Panc1 (cell line): ENCODE measurements around the gene OLIG3. TPM values are rescaled to one million over a fixed set of nuclear protein-coding genes. Genes with fewer than 3 reads are reported as not detected.

Experiments used
- ATAC-seq: fragments of 200-7000 bp; cut with Tn5 transposase; 2 replicates; pipeline ENCODE4 v1.9.1; 2020; ENCODE audit warnings: mild to moderate bottlenecking, moderate library complexity
- BruUV-seq: library from RNA; stranded (reverse); fragments of 400-500 nt; replicated peaks from 2 replicates; lab custom pipeline; 2021; lab: Mats Ljungman, UMichigan
- CTCF ChIA-PET: fragments of 300-600 bp; sonication (Branson Sonifier 250); formaldehyde crosslinking; loops from one replicate; lab custom pipeline; 2022; ENCODE audit warnings: antibody characterized with exemption; lab: Charles Lee
- POLR2A ChIA-PET: fragments of 300-600 bp; sonication (Branson Sonifier 250); formaldehyde crosslinking; loops from one replicate; lab custom pipeline; 2022; ENCODE audit warnings: antibody characterized with exemption; lab: Charles Lee
- DNase-seq: peaks from one replicate; pipeline ENCODE4 v3.0.0-alpha.2; 2010; ENCODE audit warnings: low read depth, low spot score
- H3K27ac ChIP-seq: 2 replicates; pipeline ENCODE4 v1.5.1; 2011; ENCODE audit warnings: mild to moderate bottlenecking, low read length, inconsistent platforms
- H3K27me3 ChIP-seq: fragments of 200-500 bp; sonication (Bioruptor generic); 2 replicates; pipeline ENCODE4 v1.6.0; 2014; ENCODE audit warnings: low read length, inconsistent platforms; ENCODE audit not compliant: control insufficient read depth, insufficient read depth
- H3K36me3 ChIP-seq: fragments of 200-500 bp; sonication (Bioruptor generic); 2 replicates; pipeline ENCODE4 v1.5.1; 2014; ENCODE audit warnings: inconsistent platforms, mild to moderate bottlenecking, low read length, moderate library complexity; ENCODE audit not compliant: control insufficient read depth, insufficient read depth
- H3K4me1 ChIP-seq: 2 replicates; pipeline ENCODE4 v1.5.1; 2011; ENCODE audit warnings: inconsistent platforms, mild to moderate bottlenecking, low read length, moderate library complexity; ENCODE audit not compliant: control insufficient read depth, insufficient read depth
- H3K4me3 ChIP-seq, 2 experiments: 2 replicates each; pipeline ENCODE4 v1.5.1; 2011 to 2012; ENCODE audit warnings: low read depth in 2 of 2, low read length in 2 of 2, mild to moderate bottlenecking in 2 of 2, inconsistent platforms in 1 of 2, moderate library complexity in 1 of 2
- H3K9me3 ChIP-seq: fragments of 200-500 bp; sonication (Bioruptor generic); 2 replicates; pipeline ENCODE4 v1.5.1; 2014; ENCODE audit warnings: low read depth, mild to moderate bottlenecking, inconsistent platforms, low read length, moderate library complexity; ENCODE audit not compliant: control insufficient read depth, insufficient read depth
- POLR2AphosphoS5 ChIP-seq: IDR thresholded peaks from 2 replicates; pipeline ENCODE4 v1.6.1; 2012; ENCODE audit warnings: mild to moderate bottlenecking, low read depth, low read length, moderate library complexity
- SIN3A ChIP-seq: IDR thresholded peaks from 2 replicates; pipeline ENCODE4 v1.6.1; 2012; ENCODE audit warnings: low read depth, mild to moderate bottlenecking, low read length, moderate library complexity, borderline replicate concordance; ENCODE audit not compliant: insufficient read depth
- TCF7L2 ChIP-seq: IDR thresholded peaks from 2 replicates; pipeline ENCODE4 v1.6.1; 2011; ENCODE audit warnings: mild to moderate bottlenecking, low read depth, low read length, inconsistent platforms
- in situ Hi-C: cut with HindIII; loops from 2 replicates; pipeline ENCODE4 v1.10.0; 2016; ENCODE audit warnings: low sequenced_read_pairs, low pct_unique_long_range_greater_than_20kb
- intact Hi-C: fragments of 100-400 bp; cut with micrococcal nuclease; formaldehyde crosslinking; loops from one replicate; pipeline ENCODE4 v1.10.0; 2022; ENCODE audit not compliant: unreplicated experiment
- total RNA-seq: library from RNA; stranded (reverse); gene quantifications from one replicate; pipeline ENCODE4 v1.2.1, GENCODE V29; 2021; ENCODE audit not compliant: unreplicated experiment
- TF ChIP-seq, protein P1 (sequence below): fragments of 450-650 bp; IDR thresholded peaks from 2 replicates; pipeline ENCODE4 v1.5.1; 2017; ENCODE audit warnings: mild to moderate bottlenecking
- TF ChIP-seq, protein P2 (sequence below), 2 experiments: IDR thresholded peaks; 2 replicates each; pipeline ENCODE4 v1.6.1; 2011 to 2012; ENCODE audit warnings: low read depth in 2 of 2, control low read depth in 1 of 2, low read length in 1 of 2, mild to moderate bottlenecking in 1 of 2, moderate library complexity in 1 of 2; ENCODE audit not compliant: insufficient read depth in 1 of 2

OLIG3 gene
- total RNA-seq, 1 experiment from 2014 or later: not detected

DNA sequence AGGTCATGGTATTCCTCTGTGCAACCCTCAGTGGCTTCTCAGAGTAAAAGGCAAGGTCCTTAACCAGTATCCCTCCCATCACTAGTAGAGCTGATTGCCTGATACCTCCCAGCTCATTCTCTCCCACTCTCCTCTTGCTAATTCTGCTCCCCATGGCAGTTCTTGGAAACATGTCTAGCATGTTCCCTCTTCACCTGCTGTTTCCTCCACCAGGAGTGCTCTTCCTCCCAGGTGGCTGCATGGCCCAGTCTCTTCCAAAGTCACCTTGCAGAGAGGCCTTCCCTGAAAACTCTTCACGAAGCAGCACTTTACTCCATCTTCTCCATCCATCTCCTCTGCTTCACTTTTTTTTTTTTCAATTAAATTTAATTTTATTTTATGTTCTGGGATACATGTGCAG lies 36.2 kb upstream of the OLIG3 start:
- DNase-seq (no peak), ATAC-seq (no peak)
- Histone ChIP-seq H3K27me3 (peaks cover 5% of the 10 kb centered on the region; the same call in 1 of the 2 replicates), H3K4me3 (no peak overlapping the region), H3K27ac (no peak overlapping the region), H3K4me1 (no peaks in the 10 kb centered on the region), H3K9me3 (no peaks in the 10 kb centered on the region), H3K36me3 (no peaks in the 10 kb centered on the region; the same call in 1 of the 2 replicates)
- in situ Hi-C loops (no loop called here), intact Hi-C loops (no loop called here)
- no TSS peak for BruUV-seq
- CTCF ChIA-PET: no interaction called here
- POLR2A ChIA-PET: no interaction called here
- TF ChIP-seq SIN3A (no peak), TCF7L2 (no peak), POLR2AphosphoS5 (no peak)
- TF ChIP-seq, protein P1, sequence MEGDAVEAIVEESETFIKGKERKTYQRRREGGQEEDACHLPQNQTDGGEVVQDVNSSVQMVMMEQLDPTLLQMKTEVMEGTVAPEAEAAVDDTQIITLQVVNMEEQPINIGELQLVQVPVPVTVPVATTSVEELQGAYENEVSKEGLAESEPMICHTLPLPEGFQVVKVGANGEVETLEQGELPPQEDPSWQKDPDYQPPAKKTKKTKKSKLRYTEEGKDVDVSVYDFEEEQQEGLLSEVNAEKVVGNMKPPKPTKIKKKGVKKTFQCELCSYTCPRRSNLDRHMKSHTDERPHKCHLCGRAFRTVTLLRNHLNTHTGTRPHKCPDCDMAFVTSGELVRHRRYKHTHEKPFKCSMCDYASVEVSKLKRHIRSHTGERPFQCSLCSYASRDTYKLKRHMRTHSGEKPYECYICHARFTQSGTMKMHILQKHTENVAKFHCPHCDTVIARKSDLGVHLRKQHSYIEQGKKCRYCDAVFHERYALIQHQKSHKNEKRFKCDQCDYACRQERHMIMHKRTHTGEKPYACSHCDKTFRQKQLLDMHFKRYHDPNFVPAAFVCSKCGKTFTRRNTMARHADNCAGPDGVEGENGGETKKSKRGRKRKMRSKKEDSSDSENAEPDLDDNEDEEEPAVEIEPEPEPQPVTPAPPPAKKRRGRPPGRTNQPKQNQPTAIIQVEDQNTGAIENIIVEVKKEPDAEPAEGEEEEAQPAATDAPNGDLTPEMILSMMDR: no peak
- TF ChIP-seq, protein P2, sequence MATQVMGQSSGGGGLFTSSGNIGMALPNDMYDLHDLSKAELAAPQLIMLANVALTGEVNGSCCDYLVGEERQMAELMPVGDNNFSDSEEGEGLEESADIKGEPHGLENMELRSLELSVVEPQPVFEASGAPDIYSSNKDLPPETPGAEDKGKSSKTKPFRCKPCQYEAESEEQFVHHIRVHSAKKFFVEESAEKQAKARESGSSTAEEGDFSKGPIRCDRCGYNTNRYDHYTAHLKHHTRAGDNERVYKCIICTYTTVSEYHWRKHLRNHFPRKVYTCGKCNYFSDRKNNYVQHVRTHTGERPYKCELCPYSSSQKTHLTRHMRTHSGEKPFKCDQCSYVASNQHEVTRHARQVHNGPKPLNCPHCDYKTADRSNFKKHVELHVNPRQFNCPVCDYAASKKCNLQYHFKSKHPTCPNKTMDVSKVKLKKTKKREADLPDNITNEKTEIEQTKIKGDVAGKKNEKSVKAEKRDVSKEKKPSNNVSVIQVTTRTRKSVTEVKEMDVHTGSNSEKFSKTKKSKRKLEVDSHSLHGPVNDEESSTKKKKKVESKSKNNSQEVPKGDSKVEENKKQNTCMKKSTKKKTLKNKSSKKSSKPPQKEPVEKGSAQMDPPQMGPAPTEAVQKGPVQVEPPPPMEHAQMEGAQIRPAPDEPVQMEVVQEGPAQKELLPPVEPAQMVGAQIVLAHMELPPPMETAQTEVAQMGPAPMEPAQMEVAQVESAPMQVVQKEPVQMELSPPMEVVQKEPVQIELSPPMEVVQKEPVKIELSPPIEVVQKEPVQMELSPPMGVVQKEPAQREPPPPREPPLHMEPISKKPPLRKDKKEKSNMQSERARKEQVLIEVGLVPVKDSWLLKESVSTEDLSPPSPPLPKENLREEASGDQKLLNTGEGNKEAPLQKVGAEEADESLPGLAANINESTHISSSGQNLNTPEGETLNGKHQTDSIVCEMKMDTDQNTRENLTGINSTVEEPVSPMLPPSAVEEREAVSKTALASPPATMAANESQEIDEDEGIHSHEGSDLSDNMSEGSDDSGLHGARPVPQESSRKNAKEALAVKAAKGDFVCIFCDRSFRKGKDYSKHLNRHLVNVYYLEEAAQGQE (IDR thresholded peaks at IDR 0.05; ENCODE audit: insufficient read depth in 1 of 2, low read depth in 2 of 2, low read length in 1 of 2): no peak

DNA sequence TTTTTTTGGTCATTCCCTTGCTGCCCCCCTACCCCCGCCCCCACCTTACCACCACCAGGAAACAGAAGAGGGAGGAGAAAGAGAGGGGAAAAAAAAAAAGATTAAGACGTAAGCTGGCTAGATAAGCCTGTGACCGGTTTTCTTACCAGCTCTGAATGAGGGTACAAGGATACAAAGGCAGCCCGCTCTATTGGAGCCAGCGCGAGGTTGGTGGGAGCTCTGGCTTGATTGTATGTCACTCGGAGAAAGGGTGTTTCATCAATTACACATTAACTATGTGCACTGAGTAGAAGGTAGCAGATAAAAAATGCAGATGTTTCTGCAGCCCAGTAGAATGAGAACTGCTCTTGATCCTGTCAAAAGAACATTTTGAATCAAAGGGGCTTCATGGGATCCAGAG lies 28.6 kb upstream of the OLIG3 start:
- peaks cover 4% of the 10 kb centered on the region for H3K27me3 ChIP-seq
- CTCF ChIA-PET: no interaction called here
- BruUV-seq: no TSS peak
- TF ChIP-seq, protein P1: no peak
- TF ChIP-seq TCF7L2: no peak
- TF ChIP-seq SIN3A: no peak
- TF ChIP-seq, protein P2 (IDR thresholded peaks at IDR 0.05; ENCODE audit: insufficient read depth in 1 of 2, low read depth in 2 of 2, low read length in 1 of 2): no peak
- TF ChIP-seq POLR2AphosphoS5: no peak
- POLR2A ChIA-PET: no interaction called here
- DNase-seq (no peak), ATAC-seq (no peak)
- H3K9me3 ChIP-seq: no peaks in the 10 kb centered on the region
- H3K4me3 ChIP-seq: no peak overlapping the region
- no peaks in the 10 kb centered on the region; the same call in 1 of the 2 replicates for H3K36me3 ChIP-seq
- H3K27ac ChIP-seq: no peak overlapping the region
- no peaks in the 10 kb centered on the region for H3K4me1 ChIP-seq
- intact Hi-C loops (no loop called here), in situ Hi-C loops (no loop called here)
